ENCODE measurements around the gene NEK2.

GRCh38 chr1:211703812-211704537 lies 28.6 kb upstream of the NEK2 start:
- TF ChIP-seq ZBTB20 (CRISPR knock-in tag; IDR thresholded peaks at IDR 0.05; ENCODE audit: borderline replicate concordance, low read depth) (no peak), ZNF224 (CRISPR knock-in tag; IDR thresholded peaks at IDR 0.05) (no peak), ZNF619 (CRISPR knock-in tag; IDR thresholded peaks at IDR 0.05) (no peak), ARID3A (IDR thresholded peaks at IDR 0.05; ENCODE audit: low read depth, low read length) (no peak), PRDM15 (CRISPR knock-in tag; IDR thresholded peaks at IDR 0.05) (no peak)

All from HepG2 (cell line).